SIG-M5 (cell line): ENCODE data around the gene UTP11.

ENCODE experiments used
- DNase-seq: peaks from one replicate; lab custom pipeline; 2025; lab: John Stamatoyannopoulos, UW

The UTP11 gene

GRCh38 chr1:38003261-38004250, 9.0 kb upstream of the UTP11 start:
- DNase-seq: no peak

- DNase-seq: no peak
Measured at GRCh38 chr1:38004284-38005108, 8.0 kb upstream of the UTP11 start.

- no peak for DNase-seq
Measured at GRCh38 chr1:38005195-38006007, 7.1 kb upstream of the UTP11 start, which contains the start of gene FHL3. Gene FHL3, minus strand, starts transcription at chr1:38005514. Its CDS starts 6,102 bp downstream, at chr1:37999412.

- no peak for DNase-seq
Measured at GRCh38 chr1:38006008-38006828, 6.3 kb upstream of the UTP11 start.

- DNase-seq: peak; percentile 72
Measured at GRCh38 chr1:38009088-38009840, 3.3 kb upstream of the UTP11 start.

- no peak for DNase-seq
Measured at GRCh38 chr1:38009841-38010180, 2.7 kb upstream of the UTP11 start.

- DNase-seq: no peak
Measured at GRCh38 chr1:38013227-38013622, 691 bp downstream of the UTP11 start.

- DNase-seq: no peak
Measured at GRCh38 chr1:38014171-38014570, 1.6 kb downstream of the UTP11 start.

GRCh38 chr1:38014724-38015424, 2.3 kb downstream of the UTP11 start:
- DNase-seq: no peak

- no peak for DNase-seq
Measured at GRCh38 chr1:38015978-38016725, 3.6 kb downstream of the UTP11 start.

- no peak for DNase-seq
Measured at GRCh38 chr1:38018864-38019343, 6.4 kb downstream of the UTP11 start.

GRCh38 chr1:38020396-38020795, 7.9 kb downstream of the UTP11 start:
- DNase-seq: no peak

- DNase-seq: no peak
Measured at GRCh38 chr1:38021969-38022368, 9.4 kb downstream of the UTP11 start.

- no peak for DNase-seq
Measured at GRCh38 chr1:38022810-38023209, 10.3 kb downstream of the UTP11 start.

- no peak for DNase-seq
Measured at GRCh38 chr1:38025233-38025632, 12.7 kb downstream of the UTP11 start.

GRCh38 chr1:38025664-38026063, 13.1 kb downstream of the UTP11 start:
- DNase-seq: no peak

- no peak for DNase-seq
Measured at GRCh38 chr1:38026592-38027200, 14.2 kb downstream of the UTP11 start.
